Gastrocnemius medialis (tissue), 4 donors: ENCODE results near the gene SIGLEC9. TPM values are rescaled to one million over a fixed set of nuclear protein-coding genes. Genes with fewer than 3 reads are reported as not detected.

Source experiments
- ATAC-seq, 2 donors: fragments of 150-250 bp; one replicate each; pipeline ENCODE4 v1.9.1; 2016
- DNase-seq, 2 donors: peaks; one replicate each; pipeline ENCODE4 v3.0.0-alpha.2; 2019
- H3K27ac ChIP-seq, 4 donors: fragments of 200-600 bp; sonication (generic); 1 replicate in 1 of 4; 2 replicates in 3 of 4; pipeline ENCODE4 v1.5.1; 2016 to 2018; ENCODE audit warnings: mild to moderate bottlenecking in 2 of 4, moderate library complexity in 1 of 4
- H3K27me3 ChIP-seq, 3 donors: fragments of 200-600 bp; sonication (generic) in 2 of 3; 1 replicate in 1 of 3; 2 replicates in 2 of 3; pipeline versions ENCODE4 v1.5.1 to v1.6.0; 2016 to 2019; ENCODE audit warnings: mild to moderate bottlenecking in 1 of 3, moderate library complexity in 1 of 3
- H3K36me3 ChIP-seq, 2 donors: fragments of 200-600 bp; sonication (generic) in 1 of 2; one replicate each; pipeline ENCODE4 v1.5.1; 2017 to 2018
- H3K4me1 ChIP-seq, 2 donors: fragments of 200-600 bp; sonication (generic) in 1 of 2; one replicate each; pipeline ENCODE4 v1.5.1; 2016 to 2017; ENCODE audit warnings: mild to moderate bottlenecking in 2 of 2
- H3K4me3 ChIP-seq, 4 donors: fragments of 200-600 bp; sonication (generic) in 3 of 4; 1 replicate in 1 of 4; 2 replicates in 3 of 4; pipeline ENCODE4 v1.5.1; 2016 to 2019; ENCODE audit warnings: mild to moderate bottlenecking in 2 of 4
- H3K9me3 ChIP-seq, 3 donors: fragments of 200-600 bp; sonication (generic) in 2 of 3; 1 replicate in 1 of 3; 2 replicates in 2 of 3; pipeline ENCODE4 v1.5.1; 2016 to 2019
- CTCF ChIP-seq, 5 experiments: fragments of 450-650 bp in 3 of 5; fragments of 200-600 bp in 2 of 5; sonication (generic) in 2 of 5; IDR thresholded peaks in 4 of 5; conservative IDR thresholded peaks in 1 of 5; 1 replicate in 4 of 5; 2 replicates in 1 of 5; pipeline ENCODE4 v1.5.1; 2016 to 2019; ENCODE audit warnings: antibody characterized with exemption in 5 of 5, mild to moderate bottlenecking in 3 of 5, moderate library complexity in 3 of 5
- POLR2A ChIP-seq, 2 donors: fragments of 450-650 bp; IDR thresholded peaks; one replicate each; pipeline ENCODE4 v1.6.1; 2017; ENCODE audit warnings: antibody characterized with exemption in 2 of 2, mild to moderate bottlenecking in 2 of 2, moderate library complexity in 2 of 2
- in situ Hi-C, 4 donors: fragments of 200-750 bp; cut with MboI; loops; one replicate each; pipeline versions ENCODE4 v1.15.0 to v1.8.0; 2017; ENCODE audit warnings: low sequenced_read_pairs in 4 of 4
- intact Hi-C: fragments of 100-400 bp; cut with DNase I; formaldehyde crosslinking; loops from one replicate; pipeline ENCODE4 v1.15.1; 2023; ENCODE audit warnings: low total_unique reads
- total RNA-seq, 4 donors: library from RNA; depleted of rRNA; stranded (reverse); fragments of >200 nt; gene quantifications; one replicate each; pipeline versions ENCODE4 v1.1.0 to v1.2.3, GENCODE V29; 2016

Gene SIGLEC9
- total RNA-seq, 4 donors from 2014 or later = 0.72 to 1.4 (median 1.0) TPM; not detected in 1

- no peaks in the 10 kb centered on the region for H3K4me1 ChIP-seq
- H3K9me3 ChIP-seq = no peaks in the 10 kb centered on the region
- DNase-seq (no peak), ATAC-seq (no peak)
- no peak overlapping the region for H3K4me3 ChIP-seq
- TF ChIP-seq CTCF (IDR thresholded peaks at IDR 0.05 in 4 of 5, conservative IDR thresholded peaks at IDR 0.05 in 1 of 5) (no peak), POLR2A (IDR thresholded peaks at IDR 0.05) (no peak)
- no peaks in the 10 kb centered on the region for H3K27me3 ChIP-seq
- no peak overlapping the region for H3K27ac ChIP-seq
- intact Hi-C loops = no loop called here
- in situ Hi-C loops = no loop called here
- no peaks in the 10 kb centered on the region for H3K36me3 ChIP-seq
Observed at GRCh38 chr19:51145916-51146493, 21.3 kb downstream of the SIGLEC9 start.

GRCh38 chr19:51146751-51147150, 22.0 kb downstream of the SIGLEC9 start:
- Histone ChIP-seq H3K27ac (no peak overlapping the region), H3K4me3 (no peak overlapping the region), H3K36me3 (no peaks in the 10 kb centered on the region), H3K4me1 (no peaks in the 10 kb centered on the region), H3K9me3 (no peaks in the 10 kb centered on the region), H3K27me3 (no peaks in the 10 kb centered on the region)
- intact Hi-C loops (no loop called here), in situ Hi-C loops (no loop called here)
- TF ChIP-seq POLR2A (IDR thresholded peaks at IDR 0.05) (no peak), CTCF (IDR thresholded peaks at IDR 0.05 in 4 of 5, conservative IDR thresholded peaks at IDR 0.05 in 1 of 5) (no peak)
- DNase-seq (no peak), ATAC-seq (no peak)

GRCh38 chr19:51147663-51148062, 23.0 kb downstream of the SIGLEC9 start:
- no peak overlapping the region for H3K27ac ChIP-seq
- no peaks in the 10 kb centered on the region for H3K9me3 ChIP-seq
- H3K36me3 ChIP-seq = no peaks in the 10 kb centered on the region
- no peak overlapping the region for H3K4me3 ChIP-seq
- H3K4me1 ChIP-seq = no peaks in the 10 kb centered on the region
- in situ Hi-C loops (no loop called here), intact Hi-C loops (no loop called here)
- DNase-seq = no peak
- ATAC-seq = no peak
- TF ChIP-seq POLR2A (IDR thresholded peaks at IDR 0.05) = no peak
- no peak for TF ChIP-seq CTCF (IDR thresholded peaks at IDR 0.05 in 4 of 5, conservative IDR thresholded peaks at IDR 0.05 in 1 of 5)
- no peaks in the 10 kb centered on the region for H3K27me3 ChIP-seq

GRCh38 chr19:51148580-51148979, 23.9 kb downstream of the SIGLEC9 start:
- in situ Hi-C loops (no loop called here), intact Hi-C loops (no loop called here)
- TF ChIP-seq POLR2A (IDR thresholded peaks at IDR 0.05) (no peak), CTCF (IDR thresholded peaks at IDR 0.05 in 4 of 5, conservative IDR thresholded peaks at IDR 0.05 in 1 of 5) (no peak)
- H3K9me3 ChIP-seq = no peaks in the 10 kb centered on the region
- no peaks in the 10 kb centered on the region for H3K36me3 ChIP-seq
- DNase-seq (no peak), ATAC-seq (no peak)
- no peaks in the 10 kb centered on the region for H3K27me3 ChIP-seq
- H3K4me3 ChIP-seq = no peak overlapping the region
- H3K4me1 ChIP-seq = no peaks in the 10 kb centered on the region
- no peak overlapping the region for H3K27ac ChIP-seq

GRCh38 chr19:51150627-51151026, 25.9 kb downstream of the SIGLEC9 start:
- no peak overlapping the region for H3K4me3 ChIP-seq
- intact Hi-C loops = no loop called here
- H3K9me3 ChIP-seq = no peaks in the 10 kb centered on the region
- H3K36me3 ChIP-seq = no peaks in the 10 kb centered on the region
- ATAC-seq = no peak
- in situ Hi-C loops = no loop called here
- no peak overlapping the region for H3K27ac ChIP-seq
- H3K4me1 ChIP-seq = no peaks in the 10 kb centered on the region
- H3K27me3 ChIP-seq = no peaks in the 10 kb centered on the region
- TF ChIP-seq CTCF (IDR thresholded peaks at IDR 0.05 in 4 of 5, conservative IDR thresholded peaks at IDR 0.05 in 1 of 5) (no peak), POLR2A (IDR thresholded peaks at IDR 0.05) (no peak)
- DNase-seq = no peak
